Thoracic aorta (tissue), 2 donors: ENCODE measurements around the gene KSR1. TPM values are rescaled to one million over a fixed set of nuclear protein-coding genes. Genes with fewer than 3 reads are reported as not detected.

Experiments
- ATAC-seq: fragments of 150-250 bp; one replicate; pipeline ENCODE4 v1.8.0; 2017; ENCODE audit warnings: low read depth; ENCODE audit not compliant: insufficient number of reproducible peaks, low FRiP score
- DNase-seq: peaks from one replicate; pipeline ENCODE4 v3.0.0-alpha.2; 2020; ENCODE audit warnings: low spot score
- H3K27ac ChIP-seq, 2 donors: fragments of 200-600 bp; sonication (generic); 1 replicate in 1 of 2; 2 replicates in 1 of 2; pipeline ENCODE4 v1.5.1; 2016; ENCODE audit warnings: mild to moderate bottlenecking in 2 of 2, moderate library complexity in 2 of 2
- H3K27me3 ChIP-seq: fragments of 200-600 bp; sonication (generic); replicated peaks from 2 replicates; pipeline ENCODE4 v1.6.0; 2016; ENCODE audit warnings: mild to moderate bottlenecking; ENCODE audit not compliant: insufficient read depth
- H3K36me3 ChIP-seq: fragments of 200-600 bp; sonication (generic); one replicate; pipeline ENCODE4 v1.5.1; 2016
- H3K4me1 ChIP-seq, 2 donors: fragments of 200-600 bp; sonication (generic); 1 replicate in 1 of 2; 2 replicates in 1 of 2; pipeline versions ENCODE4 v1.5.1 to v1.6.0; 2016; ENCODE audit warnings: low read depth in 2 of 2, mild to moderate bottlenecking in 1 of 2; ENCODE audit not compliant: control insufficient read depth in 1 of 2
- H3K4me3 ChIP-seq: fragments of 200-600 bp; sonication (generic); 2 replicates; pipeline ENCODE4 v1.5.1; 2016; ENCODE audit warnings: mild to moderate bottlenecking
- H3K9me3 ChIP-seq: fragments of 200-600 bp; sonication (generic); 2 replicates; pipeline ENCODE4 v1.5.1; 2016
- CTCF ChIP-seq: fragments of 200-600 bp; sonication (generic); IDR thresholded peaks from one replicate; pipeline ENCODE4 v1.5.1; 2019; ENCODE audit warnings: antibody characterized with exemption
- total RNA-seq, 2 donors: library from RNA; depleted of rRNA; stranded (reverse); fragments of >200 nt; gene quantifications; one replicate each; pipeline versions ENCODE4 v1.1.0 to v1.2.3, GENCODE V29; 2016

Gene KSR1
- total RNA-seq, 2 donors from 2014 or later: 17.6 to 46.0 TPM

- Histone ChIP-seq H3K4me3 (no peak overlapping the region), H3K27ac (no peak overlapping the region), H3K36me3 (no peaks in the 10 kb centered on the region), H3K9me3 (no peaks in the 10 kb centered on the region), H3K4me1 (peaks cover 8 to 11% of the 10 kb centered on the region in 2 donors), H3K27me3 (no peaks in the 10 kb centered on the region)
- TF ChIP-seq CTCF: no peak
- no peak for ATAC-seq
- no peak for DNase-seq
Measured at GRCh38 chr17:27485125-27485524, 28.9 kb downstream of the KSR1 start.

GRCh38 chr17:27485716-27486495 lies 29.7 kb downstream of the KSR1 start:
- Histone ChIP-seq H3K27me3 (no peaks in the 10 kb centered on the region), H3K27ac (no peak overlapping the region), H3K4me3 (no peak overlapping the region), H3K4me1 (peaks cover 8 to 11% of the 10 kb centered on the region in 2 donors), H3K9me3 (no peaks in the 10 kb centered on the region), H3K36me3 (no peaks in the 10 kb centered on the region)
- DNase-seq: no peak
- no peak for TF ChIP-seq CTCF
- no peak for ATAC-seq

- Histone ChIP-seq H3K27ac (no peak overlapping the region), H3K4me1 (peaks cover 8 to 11% of the 10 kb centered on the region in 2 donors), H3K4me3 (no peak overlapping the region), H3K9me3 (no peaks in the 10 kb centered on the region), H3K36me3 (no peaks in the 10 kb centered on the region), H3K27me3 (no peaks in the 10 kb centered on the region)
- ATAC-seq: no peak
- DNase-seq: no peak
- no peak for TF ChIP-seq CTCF
Measured at GRCh38 chr17:27486741-27487140, 30.5 kb downstream of the KSR1 start.

GRCh38 chr17:27488231-27488630 lies 32.0 kb downstream of the KSR1 start:
- ATAC-seq (no peak), DNase-seq (no peak)
- no peak for TF ChIP-seq CTCF
- Histone ChIP-seq H3K27me3 (no peaks in the 10 kb centered on the region), H3K36me3 (no peaks in the 10 kb centered on the region), H3K4me1 (peaks cover 8 to 12% of the 10 kb centered on the region in 2 donors), H3K9me3 (no peaks in the 10 kb centered on the region), H3K27ac (no peak overlapping the region), H3K4me3 (no peak overlapping the region)

GRCh38 chr17:27489045-27489715 lies 32.9 kb downstream of the KSR1 start:
- ATAC-seq (no peak), DNase-seq (no peak)
- Histone ChIP-seq H3K27me3 (no peaks in the 10 kb centered on the region), H3K9me3 (no peaks in the 10 kb centered on the region), H3K4me1 (peaks cover 12 to 21% of the 10 kb centered on the region in 2 donors), H3K27ac (no peak overlapping the region), H3K36me3 (no peaks in the 10 kb centered on the region), H3K4me3 (no peak overlapping the region)
- TF ChIP-seq CTCF: no peak
